Effector memory CD4-positive, alpha-beta T cell (primary cell): ENCODE results near the gene NFASC.

Experiments
- DNase-seq, 3 donors: peaks; one replicate each; pipeline ENCODE4 v3.0.0-alpha.2; 2020
- H3K27ac ChIP-seq: 2 replicates; pipeline ENCODE4 v1.7.0; 2013; ENCODE audit warnings: mild to moderate bottlenecking, low read length, moderate library complexity; ENCODE audit not compliant: insufficient read depth, poor library complexity, severe bottlenecking
- H3K27me3 ChIP-seq: replicated peaks from 2 replicates; pipeline ENCODE4 v1.7.0; 2013; ENCODE audit warnings: mild to moderate bottlenecking, low read length; ENCODE audit not compliant: insufficient read depth, control insufficient read depth, poor library complexity, severe bottlenecking
- H3K36me3 ChIP-seq: 2 replicates; pipeline ENCODE4 v1.7.0; 2013; ENCODE audit warnings: mild to moderate bottlenecking, low read length, moderate library complexity; ENCODE audit not compliant: control insufficient read depth, insufficient read depth
- H3K4me1 ChIP-seq: 2 replicates; pipeline ENCODE4 v1.7.0; 2013; ENCODE audit warnings: low read length, mild to moderate bottlenecking; ENCODE audit not compliant: control insufficient read depth, insufficient read depth, poor library complexity, severe bottlenecking
- H3K4me3 ChIP-seq: 2 replicates; pipeline ENCODE4 v1.7.0; 2013; ENCODE audit warnings: low read length, low read depth, mild to moderate bottlenecking; ENCODE audit not compliant: insufficient read depth, poor library complexity, severe bottlenecking
- H3K9me3 ChIP-seq: 2 replicates; pipeline ENCODE4 v1.7.0; 2013; ENCODE audit warnings: mild to moderate bottlenecking, low read length, moderate library complexity; ENCODE audit not compliant: control insufficient read depth

NFASC gene

DNA sequence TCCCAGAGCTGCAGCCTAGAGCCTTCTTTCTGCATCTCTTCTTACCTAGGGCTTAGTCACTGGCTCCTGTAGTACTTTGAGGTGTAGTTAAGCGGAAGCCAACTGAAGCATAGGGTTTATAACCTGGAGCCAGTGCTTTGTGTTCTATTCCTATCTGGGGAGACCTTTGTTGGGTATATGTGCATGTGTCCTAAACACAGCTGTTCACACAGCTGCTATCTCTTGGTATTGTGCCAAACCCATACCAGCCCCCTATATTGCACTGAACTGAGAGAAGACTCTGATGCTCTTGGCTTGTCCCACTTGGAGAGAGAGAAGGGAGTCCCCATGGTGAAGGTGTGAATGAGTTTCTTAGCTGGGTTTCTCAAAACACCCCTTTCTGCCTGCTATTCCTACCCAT is 17.2 kb upstream of the NFASC start:
- no peak for DNase-seq

DNA sequence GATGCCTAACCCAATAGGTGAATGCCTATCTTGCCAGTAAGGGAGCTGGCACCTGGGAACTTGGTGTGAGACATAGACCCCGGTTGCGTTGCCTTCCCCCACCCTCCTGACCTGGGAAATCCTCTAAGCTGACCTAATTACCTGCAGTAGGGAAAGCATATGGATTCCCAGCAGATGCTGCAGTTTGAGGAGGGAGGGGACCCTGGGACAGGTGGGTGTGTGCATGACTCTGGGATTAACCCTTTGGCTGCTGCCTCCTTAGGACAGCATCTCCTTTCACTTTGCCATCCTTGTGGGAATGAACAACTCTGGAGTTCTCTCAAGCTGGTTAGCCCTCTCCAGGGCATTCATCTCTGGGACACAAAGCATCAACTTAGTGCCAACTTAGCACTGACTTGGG is 16.4 kb upstream of the NFASC start:
- Histone ChIP-seq H3K4me3 (no peak overlapping the region), H3K27ac (no peak overlapping the region), H3K36me3 (no peaks in the 10 kb centered on the region), H3K4me1 (no peaks in the 10 kb centered on the region), H3K9me3 (no peaks in the 10 kb centered on the region), H3K27me3 (peaks cover 3% of the 10 kb centered on the region)
- no peak for DNase-seq

More for the DNA sequence above, 17.2 kb upstream of the NFASC start:
- Histone ChIP-seq H3K27me3 (peaks cover 3% of the 10 kb centered on the region), H3K4me3 (no peak overlapping the region), H3K27ac (no peak overlapping the region), H3K36me3 (no peaks in the 10 kb centered on the region), H3K4me1 (no peaks in the 10 kb centered on the region), H3K9me3 (no peaks in the 10 kb centered on the region)

DNA sequence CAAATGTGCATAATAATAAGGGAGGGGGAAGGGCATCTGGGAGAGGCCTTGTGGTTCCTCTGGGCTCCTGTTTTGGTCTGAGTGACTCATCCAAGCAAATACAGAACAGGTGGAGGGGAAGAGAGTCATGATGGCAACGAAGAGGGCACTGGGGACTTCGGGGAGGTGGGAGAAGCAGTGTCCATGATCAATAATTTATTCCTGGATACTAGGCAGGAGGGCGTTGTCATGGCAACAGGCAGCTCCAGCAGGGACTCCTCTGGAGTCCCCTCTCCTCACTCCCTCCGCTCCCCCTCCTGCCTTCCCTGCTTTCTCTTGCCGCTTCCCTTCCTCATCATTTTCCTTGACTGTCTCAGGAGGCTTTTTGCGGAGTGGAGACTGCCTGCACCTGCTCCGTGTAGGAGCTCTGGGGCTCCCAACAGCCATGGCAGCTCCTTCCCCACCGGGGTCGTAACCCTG is 12.3 kb upstream of the NFASC start:
- no peaks in the 10 kb centered on the region for H3K4me1 ChIP-seq
- H3K27ac ChIP-seq = no peak overlapping the region
- H3K9me3 ChIP-seq = no peaks in the 10 kb centered on the region
- DNase-seq = no peak
- H3K36me3 ChIP-seq = no peaks in the 10 kb centered on the region
- H3K4me3 ChIP-seq = no peak overlapping the region
- H3K27me3 ChIP-seq = no peaks in the 10 kb centered on the region

DNA sequence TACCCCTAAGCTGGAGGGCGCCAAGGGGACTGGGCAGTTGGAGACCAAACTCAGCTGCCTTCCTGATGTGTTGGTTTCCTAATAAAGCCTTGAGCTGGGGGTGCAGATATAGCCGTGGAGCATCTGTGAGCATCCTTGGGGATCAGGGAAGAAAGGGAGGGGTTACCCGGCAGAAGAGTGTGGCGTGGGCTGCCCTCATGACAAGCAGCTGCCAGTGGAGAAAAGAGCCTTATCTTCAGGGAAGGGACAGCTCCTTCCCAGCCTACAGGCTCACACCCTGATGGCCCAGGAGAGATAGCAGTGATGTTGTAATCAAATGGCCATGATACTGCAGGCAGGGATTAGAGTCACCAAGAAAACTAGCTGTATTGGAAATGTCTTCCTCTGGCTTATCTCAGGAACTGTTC is 10.8 kb upstream of the NFASC start:
- no peaks in the 10 kb centered on the region for H3K4me1 ChIP-seq
- no peaks in the 10 kb centered on the region for H3K9me3 ChIP-seq
- no peaks in the 10 kb centered on the region for H3K36me3 ChIP-seq
- H3K4me3 ChIP-seq = no peak overlapping the region
- no peak for DNase-seq
- no peaks in the 10 kb centered on the region for H3K27me3 ChIP-seq
- H3K27ac ChIP-seq = no peak overlapping the region

DNA sequence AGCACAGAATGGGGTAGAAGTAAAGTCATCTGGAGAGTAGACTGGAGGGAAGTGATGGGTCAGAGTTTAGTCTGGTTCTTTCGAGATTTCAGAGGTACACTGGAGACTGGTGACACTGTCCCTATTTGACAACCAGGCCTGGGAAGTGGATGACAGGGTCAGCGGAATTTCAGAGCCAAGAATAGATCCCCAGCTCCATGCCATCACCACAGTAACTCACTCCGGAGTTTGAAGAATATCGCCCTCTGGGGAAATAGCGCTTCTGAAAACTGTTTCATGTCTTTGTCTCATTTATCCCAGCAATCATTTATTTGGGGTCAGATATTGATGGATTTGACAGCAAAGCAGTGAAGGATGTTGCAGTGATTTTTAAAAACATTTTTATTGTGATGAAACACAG is 7.6 kb upstream of the NFASC start:
- no peaks in the 10 kb centered on the region for H3K4me1 ChIP-seq
- H3K9me3 ChIP-seq = no peaks in the 10 kb centered on the region
- DNase-seq = no peak
- no peaks in the 10 kb centered on the region for H3K36me3 ChIP-seq
- no peaks in the 10 kb centered on the region for H3K27me3 ChIP-seq
- H3K4me3 ChIP-seq = no peak overlapping the region
- H3K27ac ChIP-seq = no peak overlapping the region

DNA sequence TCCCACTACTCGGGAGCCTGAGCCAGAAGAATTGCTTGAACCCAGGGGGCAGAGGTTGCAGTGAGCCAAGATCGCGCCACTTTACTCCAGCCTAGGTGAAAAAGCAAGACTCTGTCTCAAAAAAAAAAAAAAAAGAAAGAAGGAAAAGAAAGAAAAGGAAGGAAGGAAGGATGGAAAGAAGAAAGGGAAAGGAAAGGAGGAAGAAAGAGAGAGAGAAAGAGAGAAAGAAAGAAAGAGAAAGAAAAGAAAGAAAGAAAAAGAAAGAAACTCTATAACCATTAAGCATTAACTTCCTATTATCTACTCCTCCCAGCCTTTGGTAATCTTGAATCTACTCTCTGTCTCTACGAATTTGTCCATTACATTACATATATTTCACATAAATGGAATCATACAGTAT is 6.9 kb upstream of the NFASC start:
- Histone ChIP-seq H3K36me3 (no peaks in the 10 kb centered on the region), H3K27ac (no peak overlapping the region), H3K4me1 (no peaks in the 10 kb centered on the region), H3K4me3 (no peak overlapping the region), H3K9me3 (no peaks in the 10 kb centered on the region), H3K27me3 (no peaks in the 10 kb centered on the region)
- DNase-seq = no peak

DNA sequence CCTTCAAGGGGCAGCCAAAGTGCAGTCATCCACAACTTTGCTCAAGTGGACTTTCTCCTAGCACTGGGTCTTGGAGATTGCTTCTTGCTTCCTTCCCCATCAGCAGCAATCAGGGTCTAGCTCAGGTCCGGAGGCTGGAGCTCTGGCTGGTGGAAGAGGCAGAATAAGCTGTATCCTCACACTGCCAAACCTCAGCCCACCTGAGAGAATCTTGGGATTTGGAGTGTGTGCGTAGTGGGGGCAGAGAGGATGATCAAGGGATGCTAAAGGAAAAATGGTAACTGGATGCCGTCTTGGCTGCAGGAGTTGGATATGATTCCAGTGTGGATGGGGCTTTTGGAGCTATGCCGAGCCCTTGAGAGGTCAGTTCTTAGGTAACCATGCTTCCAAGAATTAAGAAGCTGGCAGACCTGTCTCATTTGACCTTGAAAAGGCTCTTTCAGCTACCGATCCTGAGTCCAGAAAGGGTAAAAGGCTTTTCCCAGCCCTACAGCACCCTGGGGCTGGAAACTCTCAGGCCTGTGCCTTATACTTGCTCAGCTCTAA is 4.5 kb upstream of the NFASC start:
- H3K36me3 ChIP-seq = no peaks in the 10 kb centered on the region
- no peak overlapping the region for H3K4me3 ChIP-seq
- H3K27ac ChIP-seq = no peak overlapping the region
- H3K4me1 ChIP-seq = no peaks in the 10 kb centered on the region
- no peaks in the 10 kb centered on the region for H3K27me3 ChIP-seq
- DNase-seq = no peak
- no peaks in the 10 kb centered on the region for H3K9me3 ChIP-seq

DNA sequence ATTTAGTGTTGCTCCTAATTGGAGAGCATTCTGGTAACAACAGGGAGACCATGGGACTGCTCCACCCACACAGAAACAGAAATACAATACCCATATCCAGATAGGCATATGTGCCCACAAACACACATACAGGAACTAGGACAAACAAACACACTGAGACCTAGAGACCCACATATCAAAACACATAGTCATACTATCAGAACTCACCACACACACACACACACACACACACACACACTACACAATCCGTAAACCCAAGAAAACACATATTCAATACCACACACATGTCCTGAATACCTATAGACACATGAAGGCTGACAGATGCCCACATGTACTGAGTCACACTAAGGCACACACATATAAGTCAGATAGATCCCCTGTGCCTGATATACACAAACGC is 3.5 kb upstream of the NFASC start:
- no peak overlapping the region for H3K4me3 ChIP-seq
- H3K4me1 ChIP-seq = no peaks in the 10 kb centered on the region
- H3K36me3 ChIP-seq = no peaks in the 10 kb centered on the region
- no peak for DNase-seq
- no peaks in the 10 kb centered on the region for H3K9me3 ChIP-seq
- no peak overlapping the region for H3K27ac ChIP-seq
- no peaks in the 10 kb centered on the region for H3K27me3 ChIP-seq

DNA sequence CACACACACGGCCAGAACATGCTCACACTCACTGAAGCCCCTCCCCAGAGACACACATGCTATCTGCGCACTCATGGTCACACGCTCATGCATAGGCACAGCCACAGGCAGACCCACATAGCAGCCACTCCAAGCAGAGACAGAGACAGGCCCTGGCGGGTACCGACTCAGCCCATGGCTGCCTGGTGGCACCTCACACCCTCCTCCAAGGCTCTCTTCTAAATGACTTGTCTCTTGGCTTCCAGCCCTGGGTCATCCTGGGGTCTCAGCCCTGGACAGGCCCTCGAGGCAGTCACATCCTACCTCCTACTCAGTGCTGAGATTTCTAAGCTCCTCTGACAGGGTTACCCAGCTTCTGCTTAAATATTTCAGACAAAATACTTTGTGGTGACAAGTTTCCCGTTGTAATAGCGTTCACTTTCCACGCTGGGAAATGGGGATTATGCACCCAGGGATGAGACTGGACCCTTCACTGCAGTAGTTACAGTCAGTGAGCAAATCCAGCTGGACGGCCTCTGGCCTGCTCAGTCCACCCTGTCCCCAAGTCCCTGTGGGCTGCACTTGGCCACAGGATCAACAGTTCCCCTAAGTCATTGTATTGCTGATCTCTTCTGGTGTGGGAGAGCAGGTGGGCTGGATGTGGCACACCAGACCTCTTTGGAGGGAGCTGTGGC is 2.9 kb upstream of the NFASC start:
- Histone ChIP-seq H3K9me3 (no peaks in the 10 kb centered on the region), H3K27ac (no peak overlapping the region), H3K4me1 (no peaks in the 10 kb centered on the region), H3K27me3 (no peaks in the 10 kb centered on the region), H3K36me3 (no peaks in the 10 kb centered on the region), H3K4me3 (no peak overlapping the region)
- no peak for DNase-seq

DNA sequence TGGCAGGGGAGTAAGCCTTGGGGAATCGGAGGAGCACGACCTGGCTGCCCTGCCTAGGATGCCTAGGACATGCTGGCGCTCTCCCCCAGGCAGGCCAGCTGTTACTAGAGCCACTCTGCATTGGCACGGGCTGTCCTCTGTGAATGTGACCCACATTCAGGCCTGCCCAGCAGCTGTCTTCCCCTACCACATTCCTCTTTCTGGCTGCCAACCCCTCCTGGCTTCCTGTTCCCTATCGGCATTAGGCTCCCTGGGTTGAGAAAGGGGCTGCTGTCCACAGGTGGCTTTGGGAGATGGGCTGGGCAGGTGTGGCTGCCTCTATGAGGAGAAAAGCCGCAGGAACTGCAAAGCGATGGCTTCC is 2.3 kb upstream of the NFASC start:
- H3K36me3 ChIP-seq = no peaks in the 10 kb centered on the region
- H3K27me3 ChIP-seq = no peaks in the 10 kb centered on the region
- DNase-seq = no peak
- H3K4me3 ChIP-seq = no peak overlapping the region
- H3K9me3 ChIP-seq = no peaks in the 10 kb centered on the region
- no peak overlapping the region for H3K27ac ChIP-seq
- H3K4me1 ChIP-seq = no peaks in the 10 kb centered on the region
